HG02981 (cell line): ENCODE results near the gene STAC.
"Not testable (repeated sequence)": the region's sequence is repeated elsewhere in the genome, so short reads cannot be mapped to it uniquely, and the experiment has no call there.

Source experiments
- ATAC-seq: cut with Tn5 transposase; IDR thresholded peaks from one replicate; pipeline ENCODE4 v1.9.1; 2021; ENCODE audit warnings: mild to moderate bottlenecking, moderate library complexity; ENCODE audit not compliant: unreplicated experiment

The STAC gene

GRCh38 chr3:36411587-36411986 lies 31.3 kb downstream of the STAC start:
- ATAC-seq: no peak

- ATAC-seq: no peak
Measured at GRCh38 chr3:36416599-36416998, 36.3 kb downstream of the STAC start.

GRCh38 chr3:36417237-36417636 lies 36.9 kb downstream of the STAC start:
- ATAC-seq: no peak

GRCh38 chr3:36418296-36418695 lies 38.0 kb downstream of the STAC start:
- ATAC-seq: no peak

- no peak for ATAC-seq
Measured at GRCh38 chr3:36428445-36428844, 48.1 kb downstream of the STAC start.

GRCh38 chr3:36429986-36430485 lies 49.7 kb downstream of the STAC start:
- no peak for ATAC-seq

GRCh38 chr3:36433511-36433910 lies 53.2 kb downstream of the STAC start:
- ATAC-seq: no peak

GRCh38 chr3:36434687-36435426 lies 54.6 kb downstream of the STAC start:
- ATAC-seq: no peak

- ATAC-seq: no peak
Measured at GRCh38 chr3:36443028-36443686, 62.9 kb downstream of the STAC start.

- ATAC-seq: no peak
Measured at GRCh38 chr3:36444909-36445308, 64.6 kb downstream of the STAC start.

- no peak for ATAC-seq
Measured at GRCh38 chr3:36446276-36446675, 66.0 kb downstream of the STAC start.

GRCh38 chr3:36447061-36447460 lies 66.8 kb downstream of the STAC start:
- ATAC-seq: no peak

- no peak for ATAC-seq
Measured at GRCh38 chr3:36451816-36452215, 71.5 kb downstream of the STAC start.

- ATAC-seq: not testable (repeated sequence)
Measured at GRCh38 chr3:36453213-36453612, 72.9 kb downstream of the STAC start.

GRCh38 chr3:36453896-36454295 lies 73.6 kb downstream of the STAC start:
- not testable (repeated sequence) for ATAC-seq

GRCh38 chr3:36455406-36455805 lies 75.1 kb downstream of the STAC start:
- ATAC-seq: no peak

- no peak for ATAC-seq
Measured at GRCh38 chr3:36456784-36457183, 76.5 kb downstream of the STAC start.

- ATAC-seq: no peak
Measured at GRCh38 chr3:36457667-36458066, 77.4 kb downstream of the STAC start.

- no peak for ATAC-seq
Measured at GRCh38 chr3:36459177-36459576, 78.9 kb downstream of the STAC start.

GRCh38 chr3:36461597-36461996 lies 81.3 kb downstream of the STAC start:
- no peak for ATAC-seq

GRCh38 chr3:36472045-36472444 lies 91.7 kb downstream of the STAC start:
- not testable (repeated sequence) for ATAC-seq

GRCh38 chr3:36475558-36475957 lies 95.3 kb downstream of the STAC start:
- ATAC-seq: no peak
